ENCODE measurements around the gene PREB. TPM values are rescaled to one million over a fixed set of nuclear protein-coding genes. Genes with fewer than 3 reads are reported as not detected.

The PREB gene
- total and polyA plus RNA-seq, 2 of the 13 experiments (the other 11 are each of a cell fraction or from before 2014, with no cell fraction given) = 112 to 192 TPM

GRCh38 chr2:27171351-27171848, 37.0 kb upstream of the PREB start (continued):
- TF ChIP-seq, protein P1, sequence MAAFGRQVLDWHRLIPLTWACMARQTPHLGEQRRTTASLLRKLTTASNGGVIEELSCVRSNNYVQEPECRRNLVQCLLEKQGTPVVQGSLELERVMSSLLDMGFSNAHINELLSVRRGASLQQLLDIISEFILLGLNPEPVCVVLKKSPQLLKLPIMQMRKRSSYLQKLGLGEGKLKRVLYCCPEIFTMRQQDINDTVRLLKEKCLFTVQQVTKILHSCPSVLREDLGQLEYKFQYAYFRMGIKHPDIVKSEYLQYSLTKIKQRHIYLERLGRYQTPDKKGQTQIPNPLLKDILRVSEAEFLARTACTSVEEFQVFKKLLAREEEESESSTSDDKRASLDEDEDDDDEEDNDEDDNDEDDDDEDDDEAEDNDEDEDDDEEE (CRISPR knock-in tag; IDR thresholded peaks at IDR 0.05) = peak; percentile 67; the same call in 1 of the 2 replicates
- TF ChIP-seq ZFP41 (CRISPR knock-in tag; IDR thresholded peaks at IDR 0.05; ENCODE audit: borderline replicate concordance) (no peak), ZFY (CRISPR knock-in tag; IDR thresholded peaks at IDR 0.05) (peak; percentile 47; the same call in 1 of the 2 replicates), ZNF280B (CRISPR knock-in tag; IDR thresholded peaks at IDR 0.05; ENCODE audit: borderline replicate concordance) (no peak), CEBPG (CRISPR knock-in tag; IDR thresholded peaks at IDR 0.05) (peak; percentile 98), SMAD1 (CRISPR knock-in tag; IDR thresholded peaks at IDR 0.05; ENCODE audit: borderline replicate concordance, low read depth) (peak; percentile 39; the same call in 1 of the 2 replicates), RAD51 (IDR thresholded peaks at IDR 0.05; ENCODE audit: borderline replicate concordance) (0 out of 2 replicates have a peak, but pooled peaks have one; percentile 7), ZBTB4 (CRISPR knock-in tag; IDR thresholded peaks at IDR 0.05; ENCODE audit: borderline replicate concordance) (peak; percentile 78), FOXC1 (CRISPR knock-in tag; IDR thresholded peaks at IDR 0.05; ENCODE audit: borderline replicate concordance) (no peak; the same call in 1 of the 2 replicates), YEATS2 (CRISPR knock-in tag; IDR thresholded peaks at IDR 0.05; ENCODE audit: borderline replicate concordance) (peak; percentile 63; the same call in 1 of the 2 replicates), HNF4G (IDR thresholded peaks at IDR 0.05; ENCODE audit: borderline replicate concordance, low read depth, low read length) (no peak), HNF4G (CRISPR knock-in tag; IDR thresholded peaks at IDR 0.05; ENCODE audit: borderline replicate concordance, low read depth) (peak; percentile 58; the same call in 1 of the 2 replicates), ZNF546 (CRISPR knock-in tag; conservative IDR thresholded peaks at IDR 0.05) (peak; percentile 84), PRPF4 (IDR thresholded peaks at IDR 0.05; ENCODE audit: low read depth, low read length, poor library complexity, severe bottlenecking) (no peak), RBM39 (IDR thresholded peaks at IDR 0.05; ENCODE audit: low read depth, low read length, poor library complexity, severe bottlenecking) (no peak), ZBTB8A (CRISPR knock-in tag; IDR thresholded peaks at IDR 0.05; ENCODE audit: borderline replicate concordance, low read depth) (peak; percentile 95; the same call in 1 of the 2 replicates), ZNF580 (CRISPR knock-in tag; IDR thresholded peaks at IDR 0.05; ENCODE audit: borderline replicate concordance, low read depth) (peak; percentile 78; the same call in 1 of the 2 replicates), ZNF749 (CRISPR knock-in tag; IDR thresholded peaks at IDR 0.05; ENCODE audit: borderline replicate concordance) (no peak)
- TF ChIP-seq, protein P2, sequence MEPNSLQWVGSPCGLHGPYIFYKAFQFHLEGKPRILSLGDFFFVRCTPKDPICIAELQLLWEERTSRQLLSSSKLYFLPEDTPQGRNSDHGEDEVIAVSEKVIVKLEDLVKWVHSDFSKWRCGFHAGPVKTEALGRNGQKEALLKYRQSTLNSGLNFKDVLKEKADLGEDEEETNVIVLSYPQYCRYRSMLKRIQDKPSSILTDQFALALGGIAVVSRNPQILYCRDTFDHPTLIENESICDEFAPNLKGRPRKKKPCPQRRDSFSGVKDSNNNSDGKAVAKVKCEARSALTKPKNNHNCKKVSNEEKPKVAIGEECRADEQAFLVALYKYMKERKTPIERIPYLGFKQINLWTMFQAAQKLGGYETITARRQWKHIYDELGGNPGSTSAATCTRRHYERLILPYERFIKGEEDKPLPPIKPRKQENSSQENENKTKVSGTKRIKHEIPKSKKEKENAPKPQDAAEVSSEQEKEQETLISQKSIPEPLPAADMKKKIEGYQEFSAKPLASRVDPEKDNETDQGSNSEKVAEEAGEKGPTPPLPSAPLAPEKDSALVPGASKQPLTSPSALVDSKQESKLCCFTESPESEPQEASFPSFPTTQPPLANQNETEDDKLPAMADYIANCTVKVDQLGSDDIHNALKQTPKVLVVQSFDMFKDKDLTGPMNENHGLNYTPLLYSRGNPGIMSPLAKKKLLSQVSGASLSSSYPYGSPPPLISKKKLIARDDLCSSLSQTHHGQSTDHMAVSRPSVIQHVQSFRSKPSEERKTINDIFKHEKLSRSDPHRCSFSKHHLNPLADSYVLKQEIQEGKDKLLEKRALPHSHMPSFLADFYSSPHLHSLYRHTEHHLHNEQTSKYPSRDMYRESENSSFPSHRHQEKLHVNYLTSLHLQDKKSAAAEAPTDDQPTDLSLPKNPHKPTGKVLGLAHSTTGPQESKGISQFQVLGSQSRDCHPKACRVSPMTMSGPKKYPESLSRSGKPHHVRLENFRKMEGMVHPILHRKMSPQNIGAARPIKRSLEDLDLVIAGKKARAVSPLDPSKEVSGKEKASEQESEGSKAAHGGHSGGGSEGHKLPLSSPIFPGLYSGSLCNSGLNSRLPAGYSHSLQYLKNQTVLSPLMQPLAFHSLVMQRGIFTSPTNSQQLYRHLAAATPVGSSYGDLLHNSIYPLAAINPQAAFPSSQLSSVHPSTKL (CRISPR knock-in tag; IDR thresholded peaks at IDR 0.05) = peak; percentile 98

Data from HepG2 (cell line).